ENCODE results near the gene TTL. TPM values are rescaled to one million over a fixed set of nuclear protein-coding genes. Genes with fewer than 3 reads are reported as not detected.

Gene TTL
- polyA plus RNA-seq, 3 donors: 2.7 to 13.9 (median 5.4) TPM

DNA sequence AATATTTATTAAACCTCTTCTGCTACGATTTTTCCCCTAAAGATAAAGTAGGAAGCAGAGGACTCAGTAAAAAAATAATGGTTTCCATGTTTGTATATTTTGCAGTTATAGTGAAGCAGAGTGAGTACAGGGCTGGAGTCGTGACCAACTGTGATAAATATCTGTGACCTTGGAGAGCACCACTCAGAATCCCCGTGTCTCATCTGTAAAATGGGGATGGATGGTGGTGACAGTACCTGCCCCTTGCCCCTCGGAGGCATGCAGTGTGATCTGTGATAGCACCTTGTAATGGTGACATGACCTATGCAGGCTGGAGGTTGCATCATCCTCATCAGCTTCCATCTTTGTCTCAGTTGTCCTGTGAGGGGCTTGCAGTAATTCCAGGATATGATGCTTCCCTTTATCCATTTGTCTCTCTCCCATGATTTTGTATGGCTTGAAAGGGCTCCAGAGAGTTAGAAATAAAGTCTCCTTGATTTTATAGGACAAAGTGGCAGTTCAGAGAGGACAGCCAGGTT, 5.5 kb downstream of the TTL start:
- Histone ChIP-seq H3K36me3 (replicated peaks in 1 of 2; ENCODE audit: control insufficient read depth in 1 of 2, insufficient read depth in 2 of 2, low read length in 2 of 2) (peaks cover 9 to 30% of the 10 kb centered on the region in 2 donors), H3K4me3 (replicated peaks in 1 of 3; ENCODE audit: low read depth in 2 of 3, low read length in 3 of 3) (no peak overlapping the region), H3K4me2 (replicated peaks; ENCODE audit: extremely low read depth, low read length, poor library complexity, severe bottlenecking) (no peak overlapping the region), H3K4me1 (ENCODE audit: control insufficient read depth in 1 of 2, insufficient read depth in 2 of 2, low read length in 2 of 2) (peaks cover 14 to 19% of the 10 kb centered on the region in 2 donors), H3K27ac (ENCODE audit: low read depth in 1 of 2, low read length in 2 of 2) (no peak overlapping the region), H3K27me3 (ENCODE audit: control insufficient read depth in 2 of 2, insufficient read depth in 2 of 2, low read length in 2 of 2) (no peaks in the 10 kb centered on the region), H3K9ac (ENCODE audit: insufficient read depth, low read length, poor library complexity, severe bottlenecking) (no peak overlapping the region), H3K9me3 (replicated peaks in 1 of 2; ENCODE audit: control insufficient read depth in 1 of 2, insufficient read depth in 1 of 2, low read length in 2 of 2) (no peaks in the 10 kb centered on the region), H4K20me1 (ENCODE audit: insufficient read depth, low read length) (peaks cover 15% of the 10 kb centered on the region), H3K79me2 (ENCODE audit: insufficient read depth, low read length) (peaks cover 53% of the 10 kb centered on the region), H2AFZ (ENCODE audit: insufficient read depth, low read depth, low read length, poor library complexity, severe bottlenecking) (no peak overlapping the region)
- H3K27ac Mint-ChIP-seq: no peak overlapping the region
- no peak for DNase-seq
- peaks cover 20% of the 10 kb centered on the region for H3K4me1 Mint-ChIP-seq
- no peak overlapping the region for H3K4me3 Mint-ChIP-seq
- 100% methylated on average over 3 of the region's 4 CpGs for WGBS (ENCODE audit: insufficient coverage)
- no peaks in the 10 kb centered on the region for H3K9me3 Mint-ChIP-seq
- no peaks in the 10 kb centered on the region for H3K27me3 Mint-ChIP-seq (ENCODE audit: low read depth in 3 of 3)
- no peak for TF ChIP-seq CTCF (IDR thresholded peaks at IDR 0.05)
- H3K36me3 Mint-ChIP-seq: peaks cover 17 to 40% of the 10 kb centered on the region in 2 donors
- intact Hi-C loops (cut with micrococcal nuclease): no loop called here

GRCh38 chr2:112488201-112488600, 6.2 kb downstream of the TTL start:
- no peaks in the 10 kb centered on the region for H3K9me3 ChIP-seq (replicated peaks in 1 of 2; ENCODE audit: control insufficient read depth in 1 of 2, insufficient read depth in 1 of 2, low read length in 2 of 2)
- H3K79me2 ChIP-seq (ENCODE audit: insufficient read depth, low read length): peaks cover 47% of the 10 kb centered on the region
- no peak for DNase-seq
- no peak overlapping the region for H3K27ac ChIP-seq (ENCODE audit: low read depth in 1 of 2, low read length in 2 of 2)
- no peak overlapping the region for H3K4me3 ChIP-seq (replicated peaks in 1 of 3; ENCODE audit: low read depth in 2 of 3, low read length in 3 of 3)
- no peak overlapping the region for H3K9ac ChIP-seq (ENCODE audit: insufficient read depth, low read length, poor library complexity, severe bottlenecking)
- H3K4me1 ChIP-seq (ENCODE audit: control insufficient read depth in 1 of 2, insufficient read depth in 2 of 2, low read length in 2 of 2): peaks cover 9 to 12% of the 10 kb centered on the region in 2 donors
- 83% methylated on average over 2 of the region's 6 CpGs for WGBS (ENCODE audit: insufficient coverage)
- no peak overlapping the region for H3K4me2 ChIP-seq (replicated peaks; ENCODE audit: extremely low read depth, low read length, poor library complexity, severe bottlenecking)
- intact Hi-C loops (cut with micrococcal nuclease): no loop called here
- Mint-ChIP-seq H3K4me3 (no peak overlapping the region), H3K9me3 (no peaks in the 10 kb centered on the region), H3K27me3 (ENCODE audit: low read depth in 3 of 3) (no peaks in the 10 kb centered on the region), H3K36me3 (peaks cover 19 to 41% of the 10 kb centered on the region in 2 donors), H3K27ac (no peak overlapping the region), H3K4me1 (peaks cover 15% of the 10 kb centered on the region)
- H2AFZ ChIP-seq (ENCODE audit: insufficient read depth, low read depth, low read length, poor library complexity, severe bottlenecking): no peak overlapping the region
- H3K27me3 ChIP-seq (ENCODE audit: control insufficient read depth in 2 of 2, insufficient read depth in 2 of 2, low read length in 2 of 2): no peaks in the 10 kb centered on the region
- no peak for TF ChIP-seq CTCF (IDR thresholded peaks at IDR 0.05)
- H4K20me1 ChIP-seq (ENCODE audit: insufficient read depth, low read length): peaks cover 16% of the 10 kb centered on the region
- H3K36me3 ChIP-seq (replicated peaks in 1 of 2; ENCODE audit: control insufficient read depth in 1 of 2, insufficient read depth in 2 of 2, low read length in 2 of 2): peaks cover 9 to 34% of the 10 kb centered on the region in 2 donors

Measured in CD14-positive monocyte (primary cell).